Iris pigment epithelial cell (primary cell): ENCODE results near the gene SHISA9.
"Not testable (repeated sequence)": the region's sequence is repeated elsewhere in the genome, so short reads cannot be mapped to it uniquely, and the experiment has no call there.

Experiments
- DNase-seq: peaks from one replicate; pipeline ENCODE4 v3.0.0-alpha.2; 2011; ENCODE audit warnings: low read depth

The SHISA9 gene

GRCh38 chr16:12901597-12902461 is at the start of gene SHISA9:
Gene SHISA9 (plus strand): TSS chr16:12901598.
- peak; percentile 11 for DNase-seq

DNA sequence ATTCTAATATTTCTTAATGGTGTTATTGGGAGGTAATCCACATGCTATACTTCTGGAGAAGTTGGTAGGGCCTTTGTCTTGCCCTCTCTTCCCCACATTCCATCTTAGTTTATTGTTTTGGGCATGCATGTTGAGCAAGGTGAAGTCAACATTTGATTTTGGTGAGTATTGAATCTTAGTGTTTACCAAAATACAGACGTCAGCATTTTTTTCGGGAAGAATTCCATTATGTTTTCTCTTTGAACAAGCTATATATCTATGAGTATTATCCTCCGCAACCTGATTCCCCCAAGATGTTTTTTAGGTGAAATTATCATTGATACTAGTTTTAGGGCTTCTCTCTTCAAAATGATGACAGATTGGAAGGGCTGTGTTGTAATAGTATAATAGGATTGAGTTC is 47.4 kb upstream of the SHISA9 start:
- DNase-seq: no peak

GRCh38 chr16:12857435-12857834 is 44.0 kb upstream of the SHISA9 start:
- not testable (repeated sequence) for DNase-seq

GRCh38 chr16:12862327-12862726 is 39.1 kb upstream of the SHISA9 start:
- DNase-seq: no peak

DNA sequence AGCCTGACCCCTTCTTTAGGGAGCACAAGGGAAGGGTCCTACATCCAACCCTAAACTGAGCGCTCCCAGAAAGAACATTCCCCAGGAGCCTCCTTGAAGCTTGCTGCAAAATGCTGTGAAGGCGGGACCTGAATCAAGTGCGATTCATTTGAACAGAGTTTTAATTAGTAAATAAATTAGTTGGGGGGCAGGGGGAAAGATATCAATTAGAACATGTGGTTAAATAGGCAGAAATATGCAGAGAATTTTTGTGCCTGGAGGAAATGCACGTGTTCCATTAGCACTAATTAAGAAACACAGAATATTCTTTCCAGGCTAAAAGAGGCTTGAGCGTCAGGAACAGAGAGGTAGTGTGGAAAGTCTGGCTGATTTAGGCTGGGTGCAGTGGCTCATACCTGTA is 38.5 kb upstream of the SHISA9 start:
- no peak for DNase-seq

DNA sequence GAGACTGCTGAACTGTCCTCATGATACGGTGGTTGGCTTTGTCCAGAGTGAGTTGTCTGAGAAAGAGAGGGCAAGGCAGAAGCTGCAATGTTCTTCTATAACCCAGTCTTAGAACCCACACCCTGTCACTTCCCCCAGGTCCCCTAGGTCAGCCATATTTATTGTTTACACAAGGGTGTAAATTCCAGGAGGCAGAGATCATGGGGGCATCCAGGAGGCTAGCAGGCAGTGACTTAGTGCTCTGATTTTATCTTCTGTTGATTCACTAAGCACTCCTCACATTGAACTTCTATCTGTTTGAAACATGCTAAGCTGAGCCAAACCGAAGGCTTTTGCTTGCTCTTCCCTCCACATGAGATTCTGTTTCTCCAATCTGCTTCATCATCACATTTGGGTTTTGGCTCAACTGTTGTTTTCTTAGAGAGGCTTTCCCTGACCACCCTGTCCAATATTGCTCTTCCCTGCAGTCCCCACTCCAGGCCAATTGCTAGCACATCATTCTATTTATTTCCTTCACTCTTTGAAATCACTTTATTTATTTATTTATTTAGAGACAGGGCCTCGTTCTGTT is 34.3 kb upstream of the SHISA9 start:
- no peak for DNase-seq

DNA sequence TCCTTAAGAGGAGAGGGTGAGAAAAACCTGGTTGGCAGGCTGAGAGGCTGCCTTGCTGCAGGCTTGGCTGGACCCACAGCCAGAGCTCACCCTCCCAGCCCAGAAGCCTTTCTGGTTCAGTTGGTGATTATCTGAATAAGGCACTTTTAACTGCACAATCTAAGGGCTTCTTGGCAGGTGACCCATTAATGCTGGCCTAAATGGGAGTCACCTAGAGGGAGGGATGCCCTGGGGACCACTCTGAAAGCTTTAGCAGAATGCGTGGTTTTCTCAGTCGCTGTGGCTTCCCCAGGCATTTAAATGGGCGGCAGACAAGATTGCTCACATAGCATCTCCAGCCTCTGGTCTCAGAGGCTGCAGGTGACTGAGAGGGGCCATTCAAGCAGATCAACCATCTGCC is 33.2 kb upstream of the SHISA9 start:
- DNase-seq: no peak

DNA sequence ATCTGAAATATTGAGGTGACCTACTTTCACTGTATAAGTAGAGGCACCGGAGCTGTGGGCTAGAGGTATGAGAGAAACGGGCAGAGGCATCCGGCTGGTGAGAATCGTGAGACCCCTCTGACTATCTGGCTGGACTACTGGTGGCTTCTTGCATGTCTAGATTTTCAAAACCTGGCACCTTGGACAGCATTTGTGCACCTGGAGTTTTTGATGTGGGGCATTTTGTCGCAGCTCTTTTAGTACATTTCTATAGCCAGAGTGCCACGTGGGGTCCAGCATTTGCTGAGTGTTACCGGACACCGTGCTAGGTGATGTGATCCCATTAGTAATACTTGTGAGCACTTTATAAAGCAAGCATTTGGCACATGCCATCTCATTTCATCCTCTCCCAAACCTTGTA is 32.6 kb upstream of the SHISA9 start:
- no peak for DNase-seq

GRCh38 chr16:12869698-12870427 is 31.5 kb upstream of the SHISA9 start:
- peak; percentile 5 for DNase-seq

DNA sequence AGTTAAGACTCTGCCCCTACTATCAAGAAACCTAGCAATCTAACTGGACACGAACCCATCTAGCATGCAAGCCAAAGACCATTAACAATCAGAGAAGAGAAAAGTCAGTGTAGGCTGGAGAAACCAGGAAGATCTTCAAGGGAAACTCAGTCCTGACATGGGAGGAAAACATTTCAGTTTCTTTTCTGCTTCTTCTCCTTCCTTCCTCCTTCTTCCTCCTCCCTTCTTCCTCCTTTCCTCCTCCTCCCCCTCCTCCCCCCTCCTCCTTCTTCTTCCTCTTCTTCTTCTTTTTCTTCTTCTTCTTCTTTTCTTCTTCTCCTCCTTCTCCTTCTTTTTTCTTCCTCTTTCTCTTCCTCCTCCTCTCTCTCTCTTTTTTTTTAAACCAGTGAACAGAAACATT is 29.6 kb upstream of the SHISA9 start:
- no peak for DNase-seq

- DNase-seq: peak; percentile 64
Measured at GRCh38 chr16:12874186-12874585, 27.2 kb upstream of the SHISA9 start.

GRCh38 chr16:12876778-12877177 is 24.6 kb upstream of the SHISA9 start:
- no peak for DNase-seq

DNA sequence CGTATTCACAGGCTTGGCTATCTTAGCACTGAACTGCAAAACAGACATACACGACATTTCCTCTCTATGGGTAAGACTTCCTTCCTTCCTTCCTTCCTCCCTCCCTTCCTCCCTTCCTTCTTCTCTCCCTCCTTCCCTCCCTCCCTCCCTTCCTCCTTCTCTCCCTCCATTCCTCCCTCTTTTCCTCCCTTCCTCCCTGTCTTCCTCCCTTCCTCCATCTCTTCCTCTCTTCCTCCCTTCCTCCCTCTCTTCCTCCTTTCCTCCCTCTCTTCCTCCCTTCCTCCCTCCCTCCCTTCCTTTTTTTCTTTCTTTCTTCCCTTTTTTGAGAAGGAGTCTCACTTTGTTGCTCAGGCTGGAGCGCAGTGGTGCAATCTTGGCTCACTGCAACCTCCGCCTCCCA is 22.4 kb upstream of the SHISA9 start:
- DNase-seq: no peak

DNA sequence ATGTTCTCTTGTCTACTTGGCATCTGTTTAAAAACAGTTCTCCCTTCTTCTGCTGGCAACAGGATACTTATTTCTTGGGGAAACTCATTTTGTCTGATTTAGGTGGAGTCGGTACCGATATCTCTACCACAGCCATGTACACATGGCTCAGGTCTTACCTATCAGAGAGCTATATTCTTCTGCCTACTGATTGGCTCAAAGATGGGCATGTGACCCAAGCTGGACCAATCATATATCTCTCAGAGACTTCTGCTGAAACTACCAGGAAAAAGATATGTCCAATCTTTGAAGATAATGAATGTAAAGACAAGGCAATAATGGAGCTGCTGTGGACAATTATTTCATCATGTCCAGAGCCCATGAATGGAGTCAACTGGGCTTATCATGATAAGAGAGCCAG is 21.6 kb upstream of the SHISA9 start:
- no peak for DNase-seq

DNA sequence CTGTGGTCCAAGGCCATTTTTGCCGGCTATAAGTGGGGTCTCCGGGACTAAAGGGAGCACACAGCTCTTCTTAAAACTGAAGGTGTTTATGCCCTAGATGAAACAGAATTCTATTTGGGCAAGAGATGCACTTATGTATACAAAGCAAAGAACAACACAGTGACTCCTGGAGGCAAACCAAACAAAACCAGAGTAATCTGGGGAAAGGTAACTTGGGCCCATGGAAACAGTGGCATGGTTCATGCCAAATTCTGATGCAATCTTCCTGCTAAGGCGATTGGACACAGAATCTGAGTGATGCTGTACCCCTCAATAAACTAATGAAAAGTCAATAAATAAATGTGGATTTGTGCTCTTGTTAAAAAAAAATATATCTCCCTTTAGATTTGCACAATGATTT is 20.2 kb upstream of the SHISA9 start:
- DNase-seq: no peak

DNA sequence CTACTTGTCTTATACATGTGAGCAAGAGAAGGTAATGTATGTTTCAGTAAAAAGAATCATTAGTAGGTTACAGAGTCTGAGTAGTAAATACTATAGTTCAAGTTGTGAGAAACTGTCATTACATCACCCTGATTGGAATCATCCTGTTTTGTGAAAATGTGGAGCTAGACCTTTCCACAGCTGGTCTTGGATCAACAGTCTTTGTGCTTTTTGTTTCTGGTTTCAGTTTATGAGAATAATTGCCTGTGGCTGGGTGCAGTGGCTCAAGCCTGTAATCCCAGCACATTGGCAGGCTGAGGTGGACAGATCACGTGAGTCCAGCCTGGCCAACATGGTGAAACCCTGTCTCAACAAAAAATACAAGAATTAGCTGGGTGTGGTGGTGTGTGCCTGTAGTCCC is 19.7 kb upstream of the SHISA9 start:
- DNase-seq: no peak

DNA sequence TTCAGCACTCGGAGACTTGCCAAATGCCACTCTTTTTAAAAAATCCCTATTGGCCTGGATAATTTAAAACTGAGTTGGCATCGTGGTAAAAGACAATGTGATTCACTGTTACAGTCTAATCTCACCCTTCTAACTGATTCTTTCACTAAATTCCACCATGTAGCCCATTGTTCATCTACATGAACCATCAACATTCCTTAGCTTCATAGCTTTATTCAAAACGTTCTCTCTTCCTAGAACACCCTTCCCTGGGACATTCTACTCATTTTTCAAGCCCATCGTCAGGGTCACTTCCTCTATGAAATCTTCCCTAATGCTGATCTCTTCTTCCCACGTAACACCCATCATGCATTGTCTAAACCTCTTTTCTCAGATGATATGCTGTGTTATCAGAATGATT is 15.7 kb upstream of the SHISA9 start:
- DNase-seq: no peak

DNA sequence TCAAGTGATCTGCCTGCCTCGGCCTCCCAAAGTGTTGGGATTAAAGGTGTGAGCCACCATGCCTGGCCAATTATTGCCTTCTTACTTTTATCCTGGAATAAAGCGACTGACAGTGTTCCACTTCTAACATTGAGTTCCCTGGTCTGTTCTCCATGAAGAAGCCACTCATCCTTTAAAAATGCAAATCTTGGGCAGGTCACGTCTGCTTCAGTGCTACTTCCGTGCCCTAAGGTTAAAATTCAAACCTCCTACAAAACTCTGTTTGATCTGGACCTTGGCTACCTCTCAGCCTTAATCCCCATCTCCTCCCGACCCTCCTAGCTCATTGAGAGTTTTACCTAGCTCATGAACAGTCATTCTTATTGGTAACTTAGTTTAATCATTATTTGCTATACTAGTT is 9.6 kb upstream of the SHISA9 start:
- no peak for DNase-seq

GRCh38 chr16:12893050-12893750 is 8.2 kb upstream of the SHISA9 start:
- no peak for DNase-seq

DNA sequence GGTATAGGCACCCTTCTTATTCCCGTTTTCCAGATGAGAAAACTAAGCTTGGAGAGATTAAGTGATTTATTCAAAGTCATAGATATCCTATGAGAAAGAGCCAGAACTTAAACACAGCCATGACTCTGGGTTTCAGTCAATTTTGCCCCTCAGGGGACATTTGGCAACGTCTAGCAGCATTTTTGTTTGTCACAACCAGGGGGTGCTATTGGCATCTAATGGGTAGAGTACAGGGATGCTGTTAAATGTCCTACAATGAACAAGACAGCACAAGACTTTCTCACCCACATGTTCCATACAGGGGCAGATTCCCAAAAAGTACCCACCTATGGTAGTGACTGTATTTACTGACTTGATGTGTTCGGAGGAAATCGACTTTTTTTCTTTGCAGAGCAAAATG is 4.8 kb upstream of the SHISA9 start:
- DNase-seq: peak; percentile 24

DNA sequence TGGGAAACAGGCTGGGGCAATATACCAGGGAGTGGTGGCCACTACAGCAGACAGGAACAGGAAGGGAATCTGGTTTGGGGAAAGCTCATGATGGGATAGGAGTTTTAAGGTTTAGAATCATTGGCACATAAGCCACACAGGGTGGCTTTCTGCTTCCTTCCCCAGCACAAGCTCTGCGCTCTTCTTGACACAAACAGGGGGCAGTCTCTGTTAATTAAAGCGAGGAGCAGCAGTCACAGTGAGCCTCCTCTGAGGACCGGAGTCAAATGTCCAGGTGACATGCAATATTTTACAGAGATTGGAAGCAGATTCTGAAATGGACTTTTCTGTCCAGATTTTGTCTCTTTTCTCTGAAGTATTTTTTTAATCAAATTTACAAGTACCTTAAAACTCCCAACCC is 2.8 kb upstream of the SHISA9 start:
- DNase-seq: no peak

GRCh38 chr16:12899529-12900143 is 1.8 kb upstream of the SHISA9 start:
- DNase-seq: no peak
